K562 (cell line): ENCODE results near the gene PKLR. TPM values are rescaled to one million over a fixed set of nuclear protein-coding genes. Genes with fewer than 3 reads are reported as not detected.

ENCODE experiments used
- ATAC-seq: fragments of 200-7000 bp; cut with Tn5 transposase; 3 replicates; pipeline ENCODE4 v1.9.1; 2020; ENCODE audit warnings: moderate library complexity
- BruUV-seq: library from RNA; stranded (reverse); fragments of 400-500 nt; replicated peaks from 2 replicates; lab custom pipeline; 2021; lab: Mats Ljungman, UMichigan
- CTCF ChIA-PET: fragments of 300-600 bp; formaldehyde crosslinking; extraction: SDS; loops from one replicate; lab custom pipeline; 2021; ENCODE audit warnings: low intra/inter-chr PET ratio; lab: Yijun Ruan, JAX
- POLR2A ChIA-PET: fragments of 300-600, 350-650 bp; sonication (Branson Sonifier 250); formaldehyde crosslinking; extraction: SDS; loops from one replicate; lab custom pipeline; 2021; ENCODE audit warnings: antibody characterized with exemption, inconsistent platforms; lab: Yijun Ruan, JAX
- DNase-seq, 4 experiments: peaks; one replicate each; pipeline versions ENCODE4 v3.0.0 to v3.0.0-alpha.2; 2011 to 2018; ENCODE audit warnings: low spot score in 3 of 4, mixed read lengths in 3 of 4; ENCODE audit errors: extremely low read depth in 1 of 4
- FAIRE-seq: peaks from 2 replicates; lab custom pipeline; 2011; peaks lifted over from hg19 to GRCh38; lab: Jason Lieb, UNC
- H2AFZ ChIP-seq: 2 replicates; pipeline ENCODE4 v1.6.0; 2011; ENCODE audit warnings: low read depth, low read length, control low read depth, inconsistent platforms
- H3K27ac ChIP-seq: fragments of 200-600 bp; 3 replicates; pipeline ENCODE4 v1.8.0; 2011; ENCODE audit warnings: low read depth, mild to moderate bottlenecking, control low read depth, inconsistent platforms, low read length, moderate library complexity, mixed read lengths; ENCODE audit errors: extremely low read depth
- H3K27me3 ChIP-seq, 2 experiments: fragments of 300-600 bp in 1 of 2; 2 replicates in 1 of 2; 3 replicates in 1 of 2; pipeline versions ENCODE4 v1.6.0 to v1.8.0; 2011; ENCODE audit warnings: inconsistent platforms in 2 of 2, low read length in 2 of 2, mild to moderate bottlenecking in 1 of 2, mixed read lengths in 1 of 2, moderate library complexity in 1 of 2; ENCODE audit not compliant: control insufficient read depth in 2 of 2, insufficient read depth in 2 of 2
- H3K36me3 ChIP-seq: fragments of 300-600 bp; 3 replicates; pipeline ENCODE4 v1.8.0; 2011; ENCODE audit warnings: mild to moderate bottlenecking, low read length, inconsistent platforms; ENCODE audit not compliant: control insufficient read depth, insufficient read depth
- H3K4me1 ChIP-seq, 2 experiments: fragments of 200-600 bp in 1 of 2; replicated peaks in 1 of 2; 2 replicates in 1 of 2; 3 replicates in 1 of 2; pipeline versions ENCODE4 v1.5.1 to v1.8.0; 2011; ENCODE audit warnings: inconsistent platforms in 2 of 2, low read length in 2 of 2, mild to moderate bottlenecking in 1 of 2, mixed read lengths in 1 of 2, moderate library complexity in 1 of 2; ENCODE audit not compliant: control insufficient read depth in 2 of 2, insufficient read depth in 2 of 2
- H3K4me2 ChIP-seq: 2 replicates; pipeline ENCODE4 v1.6.1; 2011; ENCODE audit warnings: low read length, control low read depth, inconsistent platforms, mixed read lengths; ENCODE audit not compliant: insufficient read depth
- H3K4me3 ChIP-seq: fragments of 200-600 bp; sonication (generic), shearing (Covaris generic); 2 replicates; pipeline ENCODE4 v1.5.1; 2016; ENCODE audit warnings: control low read depth, inconsistent platforms
- H3K79me2 ChIP-seq: fragments of 200-600 bp; 3 replicates; pipeline ENCODE4 v1.8.0; 2011; ENCODE audit warnings: low read length, inconsistent platforms; ENCODE audit not compliant: control insufficient read depth, insufficient read depth
- H3K9ac ChIP-seq, 2 experiments: 2 replicates each; pipeline versions ENCODE4 v1.6.0 to v1.6.1; 2011; ENCODE audit warnings: low read depth in 2 of 2, low read length in 2 of 2, control low read depth in 1 of 2, inconsistent platforms in 1 of 2, mild to moderate bottlenecking in 1 of 2, mixed read lengths in 1 of 2; ENCODE audit not compliant: insufficient read depth in 1 of 2
- H3K9me1 ChIP-seq: one replicate; pipeline ENCODE4 v1.6.0; 2011; ENCODE audit warnings: inconsistent platforms, mild to moderate bottlenecking, low read length, moderate library complexity; ENCODE audit not compliant: control insufficient read depth, insufficient read depth
- H3K9me3 ChIP-seq: replicated peaks from 2 replicates; pipeline ENCODE4 v1.5.1; 2011; ENCODE audit warnings: low read depth, low read length, inconsistent platforms; ENCODE audit not compliant: control insufficient read depth, insufficient read depth
- H4K20me1 ChIP-seq: replicated peaks from 2 replicates; pipeline ENCODE4 v1.6.1; 2011; ENCODE audit warnings: low read length, inconsistent platforms, mixed read lengths; ENCODE audit not compliant: control insufficient read depth, insufficient read depth
- DACH1 ChIP-seq: fragments of 450-650 bp; IDR thresholded peaks from 2 replicates; pipeline ENCODE4 v1.6.1; 2018; ENCODE audit not compliant: partially characterized antibody
- EP400 ChIP-seq: fragments of 450-650 bp; IDR thresholded peaks from 2 replicates; pipeline ENCODE4 v1.6.1; 2017; ENCODE audit warnings: antibody characterized with exemption, mild to moderate bottlenecking, moderate library complexity
- HMBOX1 ChIP-seq: sonication (generic); IDR thresholded peaks from 2 replicates; pipeline ENCODE4 v1.6.1; 2016
- IFI16 ChIP-seq: fragments of 250-450 bp; sonication (Bioruptor Pico); IDR thresholded peaks from 2 replicates; pipeline ENCODE4 v2.1.2; 2022; ENCODE audit warnings: mild to moderate bottlenecking, inconsistent platforms
- PCBP2 ChIP-seq: fragments of 200-400 bp; formaldehyde crosslinking; IDR thresholded peaks from 2 replicates; pipeline ENCODE4 v1.6.1; 2018; ENCODE audit warnings: low read length, low read depth, mild to moderate bottlenecking, moderate library complexity; ENCODE audit not compliant: poor library complexity, severe bottlenecking
- RBFOX2 ChIP-seq: fragments of 200-400 bp; formaldehyde crosslinking; IDR thresholded peaks from 2 replicates; pipeline ENCODE4 v1.6.1; 2017; ENCODE audit warnings: low read depth, mild to moderate bottlenecking, low read length, moderate library complexity
- WGBS: fragments of 100-300 bp; shearing (Covaris generic); methylation state at CpG from one replicate; pipeline ENCODE4 v1.1.6; 2016; ENCODE audit warnings: low coverage, mixed read lengths; ENCODE audit not compliant: insufficient coverage; ENCODE audit errors: missing lambda C conversion rate; 5-methylcytosine and 5-hydroxymethylcytosine counted together
- in situ Hi-C: fragments of 300-500 bp; cut with MboI; formaldehyde crosslinking; loops from 4 replicates; pipeline ENCODE4 v1.15.0; 2018; ENCODE audit warnings: inconsistent platforms, mixed read lengths
- intact Hi-C: fragments of 100-400 bp; cut with micrococcal nuclease; formaldehyde crosslinking; loops from 2 replicates; pipeline ENCODE4 v1.14.2; 2022
- polyA plus RNA-seq, 8 experiments: library from polyadenylated mRNA; depleted of rRNA in 4 of 8; stranded (reverse) in 5 of 8; unstranded in 3 of 8; fragments of >200 nt; fragmentation: Nextera tagmentation in 2 of 8; fragmentation: Illumina TruSeq in 1 of 8; extraction: Ambion mirVana in 2 of 8; extraction: Trizol in 1 of 8; gene quantifications; 2 replicates each; pipeline versions ENCODE4 v1.2.1 to v1.2.3, GENCODE V29; 2011 to 2014; ENCODE audit warnings: inconsistent platforms in 1 of 8, missing spikeins in 1 of 8
- total RNA-seq, 7 experiments: library from RNA; depleted of rRNA in 6 of 7; stranded (reverse); fragments of >200 nt in 6 of 7; fragmentation: Illumina TruSeq in 2 of 7; extraction: Trizol in 2 of 7; gene quantifications; 2 replicates each; pipeline versions ENCODE4 v1.2.1 to v1.2.3, GENCODE V29; 2011 to 2021; ENCODE audit warnings: low replicate concordance in 1 of 7

PKLR gene
- total and polyA plus RNA-seq, 9 of the 15 experiments (the other 6 are each of a cell fraction or from before 2014, with no cell fraction given) = 10.7 to 78.4 (median 38.2) TPM

GRCh38 chr1:155286544-155286943, 14.7 kb downstream of the PKLR start:
- DNase-seq = no peak
- in situ Hi-C loops = no loop called here
- CTCF ChIA-PET = no interaction called here
- WGBS = 100% methylated on average over 2 of the region's 2 CpGs
- H3K4me2 ChIP-seq = no peak overlapping the region
- no TSS peak for BruUV-seq
- TF ChIP-seq DACH1 = no peak
- TF ChIP-seq RBFOX2 = no peak
- no peak for TF ChIP-seq IFI16 (CRISPR knock-in tag)
- TF ChIP-seq PCBP2 = no peak
- no peak for TF ChIP-seq EP400
- TF ChIP-seq HMBOX1 = no peak
- TF ChIP-seq, all 486 proteins: peak for 0
- H2AFZ ChIP-seq = no peak overlapping the region
- FAIRE-seq (no peak), ATAC-seq (no peak)
- intact Hi-C loops = no loop called here
- no peak overlapping the region for H3K9ac ChIP-seq
- peaks cover 33% of the 10 kb centered on the region; the same call in 2 of the 3 replicates for H3K36me3 ChIP-seq
- POLR2A ChIA-PET = interaction anchor here (0.8 to 1.8 kb wide), 4 partner anchors 10 to 43 kb away, joined by 3 to 4 read pairs (median 4); partner anchors contain the start of genes HCN3 and PKLR
- H3K27ac ChIP-seq = no peak overlapping the region
- H3K4me3 ChIP-seq = no peak overlapping the region
- H3K27me3 ChIP-seq = no peaks in the 10 kb centered on the region
- no peaks in the 10 kb centered on the region for H3K9me1 ChIP-seq
- H3K79me2 ChIP-seq = no peaks in the 10 kb centered on the region
- no peaks in the 10 kb centered on the region; the same call in 1 of the 2 replicates for H4K20me1 ChIP-seq
- no peaks in the 10 kb centered on the region for H3K9me3 ChIP-seq
- H3K4me1 ChIP-seq = peaks cover 0 to 35% of the 10 kb centered on the region in 2 experiments; a peak in 3 of 5 replicates
